HG02852 (cell line): ENCODE data around the gene SLC37A3.
"Not testable (repeated sequence)": the region's sequence is repeated elsewhere in the genome, so short reads cannot be mapped to it uniquely, and the experiment has no call there.

ENCODE experiments used
- ATAC-seq: cut with Tn5 transposase; IDR thresholded peaks from one replicate; pipeline ENCODE4 v1.9.1; 2021; ENCODE audit warnings: mild to moderate bottlenecking, moderate library complexity; ENCODE audit not compliant: unreplicated experiment

Gene SLC37A3

GRCh38 chr7:140349144-140349771, 49.1 kb downstream of the SLC37A3 start:
- ATAC-seq = no peak

- no peak for ATAC-seq
These were observed 50.0 kb downstream of the SLC37A3 start for GRCh38 chr7:140348161-140348849.

- no peak for ATAC-seq
These were observed 51.1 kb downstream of the SLC37A3 start for GRCh38 chr7:140347218-140347617.

- no peak for ATAC-seq
These were observed 52.9 kb downstream of the SLC37A3 start for GRCh38 chr7:140345426-140345825.

GRCh38 chr7:140342727-140343514, 55.4 kb downstream of the SLC37A3 start:
- no peak for ATAC-seq

- ATAC-seq = not testable (repeated sequence)
These were observed 59.4 kb downstream of the SLC37A3 start for GRCh38 chr7:140338959-140339358.

GRCh38 chr7:140334341-140335057, 63.8 kb downstream of the SLC37A3 start:
- ATAC-seq = no peak

GRCh38 chr7:140333686-140334085, 64.6 kb downstream of the SLC37A3 start:
- no peak for ATAC-seq

GRCh38 chr7:140333223-140333622, 65.1 kb downstream of the SLC37A3 start:
- ATAC-seq = no peak

- ATAC-seq = no peak
These were observed 67.7 kb downstream of the SLC37A3 start for GRCh38 chr7:140330595-140330994.

GRCh38 chr7:140330128-140330527, 68.2 kb downstream of the SLC37A3 start:
- no peak for ATAC-seq

- no peak for ATAC-seq
These were observed 71.1 kb downstream of the SLC37A3 start for GRCh38 chr7:140327261-140327661.

- no peak for ATAC-seq
These were observed 72.0 kb downstream of the SLC37A3 start for GRCh38 chr7:140326116-140326928.

GRCh38 chr7:140325600-140325999, 72.7 kb downstream of the SLC37A3 start:
- no peak for ATAC-seq

GRCh38 chr7:140324714-140325113, 73.6 kb downstream of the SLC37A3 start:
- no peak for ATAC-seq

GRCh38 chr7:140322759-140323158, 75.6 kb downstream of the SLC37A3 start:
- ATAC-seq = no peak

- not testable (repeated sequence) for ATAC-seq
These were observed 78.3 kb downstream of the SLC37A3 start for GRCh38 chr7:140320078-140320477.

GRCh38 chr7:140317999-140318398, 80.3 kb downstream of the SLC37A3 start:
- ATAC-seq = no peak

GRCh38 chr7:140317597-140317996, 80.7 kb downstream of the SLC37A3 start:
- no peak for ATAC-seq

- no peak for ATAC-seq
These were observed 82.1 kb downstream of the SLC37A3 start for GRCh38 chr7:140316165-140316661.
